Gastrocnemius medialis (tissue), 4 donors: Measurements from ENCODE around the gene PPAN.

Experiments used
- CTCF ChIP-seq, 5 experiments: fragments of 450-650 bp in 3 of 5; fragments of 200-600 bp in 2 of 5; sonication (generic) in 2 of 5; IDR thresholded peaks in 4 of 5; conservative IDR thresholded peaks in 1 of 5; 1 replicate in 4 of 5; 2 replicates in 1 of 5; pipeline ENCODE4 v1.5.1; 2016 to 2019; ENCODE audit warnings: antibody characterized with exemption in 5 of 5, mild to moderate bottlenecking in 3 of 5, moderate library complexity in 3 of 5
- POLR2A ChIP-seq, 2 donors: fragments of 450-650 bp; IDR thresholded peaks; one replicate each; pipeline ENCODE4 v1.6.1; 2017; ENCODE audit warnings: antibody characterized with exemption in 2 of 2, mild to moderate bottlenecking in 2 of 2, moderate library complexity in 2 of 2

GRCh38 chr19:10120538-10121189, 14.5 kb downstream of the PPAN start:
- no peak for TF ChIP-seq CTCF (IDR thresholded peaks at IDR 0.05 in 4 of 5, conservative IDR thresholded peaks at IDR 0.05 in 1 of 5)
- no peak for TF ChIP-seq POLR2A (IDR thresholded peaks at IDR 0.05)
